ENCODE measurements around the gene GAB2.
"Not testable (repeated sequence)": the region's sequence is repeated elsewhere in the genome, so short reads cannot be mapped to it uniquely, and the experiment has no call there.

GAB2 gene

GRCh38 chr11:78271801-78272200 lies 145.8 kb downstream of the GAB2 start:
- not testable (repeated sequence) for DNase-seq

GRCh38 chr11:78270971-78271370 lies 146.6 kb downstream of the GAB2 start:
- DNase-seq = no peak

DNA sequence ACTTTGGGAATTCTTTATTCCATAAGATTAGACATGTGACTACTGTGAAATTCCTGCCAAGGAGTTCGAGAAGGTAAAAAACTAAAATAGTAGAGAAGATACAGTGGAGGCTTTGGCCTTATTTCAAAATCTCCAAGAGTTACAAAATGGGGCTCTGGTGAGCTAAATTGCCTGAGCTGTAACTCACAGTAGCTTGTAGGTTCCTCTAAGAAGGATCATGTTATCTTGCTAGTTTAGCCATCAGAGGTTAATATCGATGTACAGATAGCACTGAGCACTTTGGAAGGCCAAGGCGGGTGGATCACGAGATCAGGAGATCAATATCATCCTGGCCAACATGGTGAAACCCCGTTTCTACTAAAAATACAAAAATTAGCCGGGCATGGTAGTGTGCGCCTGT lies 147.8 kb downstream of the GAB2 start:
- DNase-seq = no peak

- no peak for DNase-seq
These were observed 148.8 kb downstream of the GAB2 start for GRCh38 chr11:78268591-78269410.

DNA sequence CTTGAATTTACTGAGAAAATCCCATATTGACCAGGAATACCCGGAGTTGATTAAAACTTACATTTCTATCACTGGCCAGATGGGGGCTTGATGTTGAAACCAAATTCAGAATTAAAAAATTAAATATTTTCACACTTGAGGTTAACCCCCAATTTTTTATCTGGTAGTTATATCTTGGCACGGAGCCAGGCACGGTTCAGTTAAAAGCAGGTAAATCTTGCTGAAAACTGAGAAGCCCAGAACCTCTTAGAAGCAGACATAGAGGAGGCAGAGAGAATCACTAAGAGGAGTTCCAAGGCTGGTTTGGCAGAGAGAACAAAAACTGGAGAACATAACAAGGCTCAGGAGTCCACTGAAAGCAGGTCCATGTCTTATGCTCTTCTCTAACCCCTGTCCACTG lies 151.2 kb downstream of the GAB2 start:
- no peak for DNase-seq

DNA sequence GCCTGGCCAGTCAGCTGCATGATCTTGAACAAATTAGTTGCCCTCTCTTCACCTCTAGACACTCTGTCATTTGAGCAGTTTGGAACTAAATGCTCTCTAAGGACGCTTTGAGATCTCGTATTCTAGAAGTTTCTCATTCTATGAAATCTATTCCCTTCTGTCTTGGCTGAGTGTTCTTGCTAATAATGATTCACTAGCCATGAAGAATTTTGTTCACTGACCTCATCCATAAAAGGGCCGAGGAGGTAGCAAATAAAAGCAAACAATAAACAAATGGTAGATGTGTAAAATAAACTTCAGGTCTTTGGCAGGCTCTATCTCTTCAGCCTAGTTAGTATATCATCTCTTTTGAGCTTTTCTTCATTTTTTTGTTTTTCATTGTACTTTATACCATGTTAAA lies 152.3 kb downstream of the GAB2 start:
- no peak for DNase-seq

DNA sequence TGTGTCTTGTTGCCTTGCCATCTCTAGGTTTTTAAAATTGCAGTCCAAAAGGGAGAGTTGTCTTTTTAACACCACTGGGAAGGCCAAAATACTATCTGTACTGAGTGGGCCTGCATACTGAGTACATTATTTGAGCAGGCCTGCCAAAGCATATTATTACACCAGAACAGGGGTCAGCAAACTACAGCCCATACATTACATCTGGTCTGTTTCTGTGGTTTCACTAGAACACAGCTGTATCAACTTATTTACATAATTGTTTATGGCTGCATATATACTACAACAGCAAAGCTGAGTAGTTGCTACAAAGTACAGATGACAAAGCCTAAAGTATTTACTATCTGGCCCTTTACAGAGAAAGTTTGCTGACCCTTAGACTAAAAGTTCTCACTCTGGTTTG lies 154.9 kb downstream of the GAB2 start:
- DNase-seq = no peak

GRCh38 chr11:78262238-78262637 lies 155.4 kb downstream of the GAB2 start:
- no peak for DNase-seq

- no peak for DNase-seq
These were observed 155.8 kb downstream of the GAB2 start for GRCh38 chr11:78261828-78262227.

DNA sequence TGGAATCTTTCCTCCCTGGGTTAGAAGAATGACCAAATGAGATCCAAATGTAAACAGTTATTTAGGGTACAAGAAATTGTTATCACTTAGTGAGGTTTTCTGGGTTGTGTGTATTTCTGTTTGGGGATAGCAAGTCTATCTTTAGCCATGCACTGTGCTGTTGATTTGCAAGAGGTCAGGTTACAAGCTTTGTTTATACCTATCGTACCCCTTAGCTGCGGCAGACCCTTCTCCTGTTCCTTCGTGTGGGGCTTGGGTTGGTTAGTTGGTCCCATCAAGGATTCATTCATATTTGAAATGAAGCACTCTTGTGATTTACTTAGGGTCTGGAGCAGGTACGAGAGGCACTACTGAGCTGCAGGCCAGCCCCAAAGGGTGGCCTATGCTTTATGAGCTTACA lies 156.3 kb downstream of the GAB2 start:
- no peak for DNase-seq

- DNase-seq = no peak
These were observed 157.7 kb downstream of the GAB2 start for GRCh38 chr11:78259777-78260487.

GRCh38 chr11:78257654-78258053 lies 160.0 kb downstream of the GAB2 start:
- DNase-seq = no peak

DNA sequence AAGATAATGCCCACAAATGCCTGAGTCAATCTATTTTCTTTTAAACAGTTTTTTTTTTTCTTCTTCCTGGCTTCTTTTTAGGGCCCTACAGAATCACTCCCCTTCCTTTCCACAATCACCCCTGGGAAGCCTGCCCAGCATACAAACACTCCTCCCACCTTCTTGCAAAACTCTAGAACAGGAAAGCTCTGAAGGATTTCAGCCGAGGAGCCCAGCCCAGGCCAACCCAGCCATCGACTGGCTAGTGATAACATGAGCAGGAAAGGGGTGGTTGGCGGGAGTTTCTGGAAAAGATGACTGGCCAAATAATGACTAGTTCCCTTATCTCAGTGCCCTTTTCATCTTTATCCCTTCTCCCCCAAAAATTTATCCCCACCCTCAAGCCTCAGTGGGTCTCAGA lies 160.7 kb downstream of the GAB2 start:
- no peak for DNase-seq

- DNase-seq = no peak
These were observed 161.7 kb downstream of the GAB2 start for GRCh38 chr11:78255919-78256318.

GRCh38 chr11:78254268-78254667 lies 163.4 kb downstream of the GAB2 start:
- no peak for DNase-seq

GRCh38 chr11:78253797-78254196 lies 163.8 kb downstream of the GAB2 start:
- no peak for DNase-seq

- no peak for DNase-seq
These were observed 166.4 kb downstream of the GAB2 start for GRCh38 chr11:78251083-78251775.

DNA sequence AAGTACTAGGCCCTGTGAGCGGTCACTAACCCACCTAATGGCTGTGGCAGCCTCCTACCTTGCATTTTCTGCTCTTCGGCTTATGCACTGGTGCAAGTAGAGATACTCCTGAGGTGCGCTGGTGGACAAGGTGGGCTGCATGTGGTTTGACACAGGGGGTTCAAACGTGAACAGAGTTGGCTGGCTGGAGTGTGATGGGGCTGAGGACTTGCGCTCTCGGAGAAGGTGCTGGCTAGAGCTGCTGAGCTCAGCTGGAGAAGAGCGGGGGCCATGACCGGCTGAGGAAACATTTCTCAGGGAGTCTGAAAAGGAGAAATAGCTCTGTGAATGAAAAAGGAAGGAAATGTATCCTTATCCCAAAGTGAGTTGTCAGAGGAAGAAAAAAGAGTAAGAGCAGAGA lies 167.5 kb downstream of the GAB2 start:
- no peak for DNase-seq

DNA sequence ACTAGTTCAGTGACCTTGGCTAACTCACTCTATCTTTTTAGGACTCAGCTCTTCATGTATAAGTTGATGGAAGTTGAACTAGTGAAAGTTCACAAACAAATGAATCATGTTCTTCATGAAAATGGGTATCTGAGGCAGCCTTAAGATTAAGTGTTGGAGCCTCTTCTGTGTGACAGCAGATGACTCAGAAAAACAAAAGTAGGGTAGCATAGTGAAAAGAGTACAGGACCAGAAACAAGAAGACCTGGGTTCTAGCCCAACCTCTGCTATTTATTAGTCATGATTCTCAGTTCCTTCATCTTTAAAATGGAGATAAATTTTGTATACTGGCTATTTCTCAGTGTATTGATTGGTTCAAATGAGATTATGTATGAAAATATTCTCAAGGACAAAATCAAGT lies 168.7 kb downstream of the GAB2 start:
- no peak for DNase-seq

- no peak for DNase-seq
These were observed 169.4 kb downstream of the GAB2 start for GRCh38 chr11:78248191-78248590.

DNA sequence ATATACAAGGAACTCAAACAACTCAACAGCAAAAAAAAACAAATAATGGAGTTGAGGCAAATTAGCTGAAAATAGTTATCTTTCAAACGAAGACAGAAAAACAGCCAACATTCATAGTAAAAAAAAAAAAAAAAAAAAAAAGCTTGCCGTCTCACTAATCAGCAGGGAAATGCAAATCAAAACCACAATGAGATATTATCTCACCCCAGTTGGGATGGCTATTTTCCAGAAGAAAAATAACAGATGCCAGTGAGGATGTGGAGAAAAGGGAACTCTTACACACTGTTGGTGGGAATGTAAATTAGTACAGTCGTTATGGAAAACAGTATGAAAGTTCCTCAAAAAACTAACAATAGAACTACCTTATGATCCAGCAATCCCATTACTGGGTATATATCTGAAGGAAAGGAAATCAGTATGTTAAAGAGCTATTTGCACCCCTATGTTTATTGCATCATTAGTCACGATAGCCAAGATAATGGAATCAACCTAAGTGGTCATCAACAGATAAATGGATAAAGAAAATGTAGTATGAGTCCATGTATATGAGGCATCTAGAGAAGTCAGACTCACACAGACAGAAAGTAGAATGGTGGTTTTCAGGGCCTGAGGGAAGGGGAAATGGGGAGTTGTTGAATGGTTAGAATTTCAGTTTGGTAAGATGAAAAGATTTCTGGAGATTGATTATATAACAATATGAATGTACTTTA lies 172.9 kb downstream of the GAB2 start:
- DNase-seq = no peak

DNA sequence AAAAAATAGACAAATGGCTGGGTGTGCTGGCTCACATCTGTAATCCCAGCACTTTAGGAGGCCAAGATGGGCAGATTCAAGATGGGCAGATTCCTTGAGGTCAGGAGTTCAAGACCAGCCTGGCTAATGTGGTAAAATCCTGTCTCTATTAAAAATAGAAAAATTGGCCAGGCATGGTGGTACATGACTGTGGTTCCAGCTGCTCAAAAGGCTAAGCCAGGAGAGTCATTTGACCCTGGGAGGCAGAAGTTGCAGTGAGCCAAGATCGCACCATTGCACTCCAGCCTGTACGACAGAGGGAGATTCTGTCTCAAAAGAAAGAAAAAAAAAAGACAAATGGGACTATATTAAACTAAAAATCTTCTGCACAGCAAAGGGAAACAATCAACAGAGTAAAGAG lies 173.5 kb downstream of the GAB2 start:
- DNase-seq = no peak

DNA sequence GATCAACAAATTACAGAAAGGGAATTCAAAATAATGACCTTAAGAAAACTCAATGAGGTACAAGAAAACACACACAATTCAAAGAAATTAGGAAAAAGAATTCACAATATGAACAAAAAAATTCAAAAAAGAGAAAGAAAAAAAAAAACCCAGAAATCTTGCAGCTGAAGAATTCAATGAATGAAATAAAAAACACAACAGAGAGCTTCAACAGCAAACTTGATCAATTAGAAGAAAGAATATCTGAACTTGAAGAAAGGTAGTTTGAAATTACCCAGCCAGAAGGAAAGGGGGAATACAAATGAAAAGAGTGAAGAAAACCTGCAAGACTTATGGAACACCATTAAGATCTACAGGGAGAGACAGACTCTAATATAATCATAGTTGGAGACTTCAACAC lies 176.1 kb downstream of the GAB2 start:
- DNase-seq = no peak

All from SHP77 treated with DMSO at 0.1 percent for 48 hours (cell line).